Upper lobe of right lung (tissue), 1 donor: ENCODE results near the gene DNAH3. TPM values are rescaled to one million over a fixed set of nuclear protein-coding genes. Genes with fewer than 3 reads are reported as not detected.
A peak's percentile ranks its signal among the peaks of the same experiment; 100 is the strongest.
"Not testable (repeated sequence)": the region's sequence is repeated elsewhere in the genome, so short reads cannot be mapped to it uniquely, and the experiment has no call there.

Experiments used
- ATAC-seq: fragments of 200-7000 bp; cut with Tn5 transposase; one replicate; pipeline ENCODE4 v1.9.1; 2020; ENCODE audit warnings: mild to moderate bottlenecking, moderate library complexity
- DNase-seq: peaks from one replicate; pipeline ENCODE4 v3.0.0-alpha.2; 2020
- H3K27ac ChIP-seq: fragments of 200-600 bp; one replicate; pipeline ENCODE4 v1.8.0; 2022
- H3K27me3 ChIP-seq: fragments of 200-600 bp; one replicate; pipeline ENCODE4 v1.8.0; 2022; ENCODE audit warnings: mild to moderate bottlenecking
- H3K36me3 ChIP-seq: fragments of 200-600 bp; one replicate; pipeline ENCODE4 v1.8.0; 2022
- H3K4me1 ChIP-seq: fragments of 200-600 bp; one replicate; pipeline ENCODE4 v1.8.0; 2022
- H3K4me3 ChIP-seq: fragments of 200-600 bp; one replicate; pipeline ENCODE4 v1.8.0; 2022; ENCODE audit warnings: mild to moderate bottlenecking
- H3K9me3 ChIP-seq: fragments of 200-600 bp; one replicate; pipeline ENCODE4 v1.8.0; 2022
- intact Hi-C: fragments of 100-400 bp; cut with DNase I; formaldehyde crosslinking; loops from one replicate; pipeline ENCODE4 v1.11.0; 2022
- total RNA-seq: library from RNA; stranded (reverse); fragmentation: NEBNext Ultra II Directional; extraction: Animal tissue kit (Norgen Biotek cat#: 25700); gene quantifications from one replicate; pipeline ENCODE4 v1.2.1, GENCODE V29; 2021
- TF ChIP-seq, protein P1 (sequence below): fragments of 200-600 bp; IDR thresholded peaks from one replicate; pipeline ENCODE4 v1.8.0; 2022; ENCODE audit warnings: antibody characterized with exemption
- donor health status: DM: no; HTN: yes; CAD: no; lungs with severe emphysema.

The DNAH3 gene
- total RNA-seq, 1 donor from 2014 or later: 0.06 TPM

DNA sequence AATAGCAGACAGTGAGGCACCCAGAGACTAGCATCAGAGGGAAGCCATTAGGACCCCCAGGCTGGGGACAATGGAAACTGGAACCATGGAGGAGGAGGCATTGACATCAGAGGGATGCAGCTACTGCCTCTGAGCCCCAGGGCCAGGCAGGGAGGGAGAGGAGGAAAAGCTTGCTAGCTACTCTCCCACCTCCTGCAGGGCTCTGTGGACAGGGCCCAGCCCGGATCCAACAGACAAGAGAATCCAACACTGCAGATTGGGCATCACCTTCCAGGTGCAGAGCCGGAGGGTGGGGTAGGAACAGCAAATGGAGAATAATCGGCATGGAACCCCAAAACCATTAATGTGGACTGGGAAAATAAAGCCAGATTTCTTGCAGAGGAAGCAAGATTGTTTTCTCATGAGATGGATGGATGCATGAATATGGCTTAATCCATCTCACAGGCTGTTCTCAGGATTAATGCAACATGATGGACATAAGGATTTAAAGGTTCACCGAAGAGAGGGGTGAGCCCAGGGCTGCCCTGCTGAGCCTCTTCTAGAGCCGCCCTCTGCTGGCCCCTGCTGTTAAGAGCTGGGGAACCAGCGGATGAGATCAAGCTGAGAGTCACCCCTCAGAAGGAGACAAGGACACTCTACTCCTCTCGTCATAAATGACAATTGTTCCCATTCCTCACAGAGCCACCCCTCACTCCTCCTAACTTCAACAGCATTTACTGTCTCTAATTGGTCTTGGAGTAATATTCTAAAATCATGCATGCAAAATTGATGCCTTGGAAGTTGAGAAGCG lies 48.8 kb downstream of the DNAH3 start:
- no peaks in the 10 kb centered on the region for H3K36me3 ChIP-seq
- H3K4me1 ChIP-seq: no peaks in the 10 kb centered on the region
- ATAC-seq (peak; percentile 59), DNase-seq (no peak)
- no peak overlapping the region for H3K4me3 ChIP-seq
- TF ChIP-seq, protein P1, sequence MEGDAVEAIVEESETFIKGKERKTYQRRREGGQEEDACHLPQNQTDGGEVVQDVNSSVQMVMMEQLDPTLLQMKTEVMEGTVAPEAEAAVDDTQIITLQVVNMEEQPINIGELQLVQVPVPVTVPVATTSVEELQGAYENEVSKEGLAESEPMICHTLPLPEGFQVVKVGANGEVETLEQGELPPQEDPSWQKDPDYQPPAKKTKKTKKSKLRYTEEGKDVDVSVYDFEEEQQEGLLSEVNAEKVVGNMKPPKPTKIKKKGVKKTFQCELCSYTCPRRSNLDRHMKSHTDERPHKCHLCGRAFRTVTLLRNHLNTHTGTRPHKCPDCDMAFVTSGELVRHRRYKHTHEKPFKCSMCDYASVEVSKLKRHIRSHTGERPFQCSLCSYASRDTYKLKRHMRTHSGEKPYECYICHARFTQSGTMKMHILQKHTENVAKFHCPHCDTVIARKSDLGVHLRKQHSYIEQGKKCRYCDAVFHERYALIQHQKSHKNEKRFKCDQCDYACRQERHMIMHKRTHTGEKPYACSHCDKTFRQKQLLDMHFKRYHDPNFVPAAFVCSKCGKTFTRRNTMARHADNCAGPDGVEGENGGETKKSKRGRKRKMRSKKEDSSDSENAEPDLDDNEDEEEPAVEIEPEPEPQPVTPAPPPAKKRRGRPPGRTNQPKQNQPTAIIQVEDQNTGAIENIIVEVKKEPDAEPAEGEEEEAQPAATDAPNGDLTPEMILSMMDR: peak; percentile 27
- H3K27ac ChIP-seq: no peak overlapping the region
- intact Hi-C loops: no loop called here
- H3K9me3 ChIP-seq: no peaks in the 10 kb centered on the region
- H3K27me3 ChIP-seq: peaks cover 3% of the 10 kb centered on the region

GRCh38 chr16:21100447-21100846 lies 50.2 kb downstream of the DNAH3 start:
- H3K27me3 ChIP-seq: peaks cover 3% of the 10 kb centered on the region
- TF ChIP-seq, protein P1: no peak
- intact Hi-C loops: no loop called here
- no peaks in the 10 kb centered on the region for H3K4me1 ChIP-seq
- ATAC-seq (no peak), DNase-seq (no peak)
- no peak overlapping the region for H3K27ac ChIP-seq
- H3K9me3 ChIP-seq: no peaks in the 10 kb centered on the region
- H3K36me3 ChIP-seq: no peaks in the 10 kb centered on the region
- no peak overlapping the region for H3K4me3 ChIP-seq

GRCh38 chr16:21097151-21097550 lies 53.5 kb downstream of the DNAH3 start:
- Histone ChIP-seq H3K4me1 (no peaks in the 10 kb centered on the region), H3K27ac (no peak overlapping the region), H3K4me3 (no peak overlapping the region), H3K27me3 (peaks cover 3% of the 10 kb centered on the region), H3K36me3 (no peaks in the 10 kb centered on the region), H3K9me3 (no peaks in the 10 kb centered on the region)
- no peak for DNase-seq
- ATAC-seq: no peak
- intact Hi-C loops: no loop called here
- TF ChIP-seq, protein P1: no peak

GRCh38 chr16:21094719-21095118 lies 55.9 kb downstream of the DNAH3 start:
- H3K27ac ChIP-seq, ATAC-seq, intact Hi-C loops, H3K4me1 ChIP-seq, H3K9me3 ChIP-seq, DNase-seq, H3K27me3 ChIP-seq, H3K36me3 ChIP-seq, H3K4me3 ChIP-seq: not testable (repeated sequence)

DNA sequence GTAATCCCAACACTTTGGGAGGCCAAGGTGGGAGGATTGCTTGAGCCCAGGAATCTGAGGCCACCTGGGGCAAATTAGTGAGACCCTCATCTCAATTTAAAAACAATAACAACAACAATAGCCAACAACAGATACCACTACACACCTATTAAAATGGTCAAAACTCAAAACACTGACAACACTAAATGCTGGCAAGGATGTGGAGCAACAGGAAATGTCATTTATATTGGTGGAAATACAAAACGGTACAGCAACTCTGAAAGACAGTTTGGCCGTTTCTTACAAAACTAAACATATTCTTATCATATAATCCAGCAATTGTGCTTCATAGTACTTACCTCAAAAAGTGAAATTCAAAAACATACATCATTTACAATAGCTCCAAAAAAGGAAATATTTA lies 57.7 kb downstream of the DNAH3 start:
- TF ChIP-seq, protein P1: no peak
- intact Hi-C loops: no loop called here
- no peak for DNase-seq
- H3K27ac ChIP-seq: no peak overlapping the region
- no peaks in the 10 kb centered on the region for H3K36me3 ChIP-seq
- no peak for ATAC-seq
- H3K9me3 ChIP-seq: no peaks in the 10 kb centered on the region
- no peaks in the 10 kb centered on the region for H3K4me1 ChIP-seq
- no peaks in the 10 kb centered on the region for H3K27me3 ChIP-seq
- H3K4me3 ChIP-seq: no peak overlapping the region

DNA sequence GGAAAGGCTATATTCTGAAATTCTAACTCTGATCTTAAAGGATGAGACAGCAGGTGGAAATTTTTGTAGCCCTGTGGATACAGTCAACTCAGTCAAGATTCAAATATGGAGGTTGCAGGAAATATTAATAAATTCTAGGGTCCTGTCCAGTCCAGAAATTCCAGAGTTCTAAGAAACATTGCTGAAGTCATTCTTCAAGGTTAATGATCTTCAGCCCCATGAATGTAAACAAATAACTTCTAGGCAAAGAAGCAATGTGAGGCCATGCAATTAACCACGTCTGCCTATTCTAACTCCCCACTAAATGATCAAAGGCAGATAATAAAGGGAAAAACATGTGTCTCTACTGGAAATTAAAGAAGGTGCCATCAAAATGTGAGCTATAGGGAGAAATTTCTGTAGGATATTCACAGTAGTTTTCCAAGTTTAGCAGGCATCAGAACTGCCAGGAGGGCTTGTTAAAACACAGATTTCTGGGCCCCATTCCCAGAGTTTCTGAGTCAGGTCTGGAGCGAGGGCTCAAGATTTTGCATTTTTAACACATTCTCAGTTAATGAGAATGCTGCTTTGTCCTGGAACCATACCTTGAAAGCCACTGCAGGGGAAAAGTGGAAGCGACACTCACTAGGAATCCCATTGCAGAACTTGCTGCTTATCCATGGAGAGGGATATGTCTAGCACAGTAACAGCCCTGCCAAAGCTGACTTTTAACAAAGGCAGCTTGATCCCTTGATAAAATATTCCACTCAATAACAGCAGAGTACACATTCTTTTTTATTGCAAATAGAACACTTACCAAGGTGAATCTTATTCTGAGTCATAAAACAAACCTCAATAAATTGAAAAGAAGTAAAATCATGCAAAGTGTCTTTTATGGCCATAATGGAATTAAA lies 61.8 kb downstream of the DNAH3 start:
- ATAC-seq (no peak), DNase-seq (no peak)
- Histone ChIP-seq H3K4me1 (no peaks in the 10 kb centered on the region), H3K27ac (no peak overlapping the region), H3K4me3 (no peak overlapping the region), H3K9me3 (no peaks in the 10 kb centered on the region), H3K36me3 (no peaks in the 10 kb centered on the region), H3K27me3 (no peaks in the 10 kb centered on the region)
- intact Hi-C loops: loop anchor here (5.0 kb wide), 1 partner anchor 242 kb away; no protein-coding TSS in a partner anchor
- TF ChIP-seq, protein P1: no peak
